ENCODE results near the gene ELP1.
"Not testable (repeated sequence)": the region's sequence is repeated elsewhere in the genome, so short reads cannot be mapped to it uniquely, and the experiment has no call there.

The ELP1 gene

GRCh38 chr9:108921200-108921599 is 12.7 kb downstream of the ELP1 start:
- no peak for DNase-seq

- DNase-seq, result not testable (repeated sequence)
Observed at GRCh38 chr9:108920401-108920800, 13.5 kb downstream of the ELP1 start.

- no peak for DNase-seq
Observed at GRCh38 chr9:108919517-108919916, 14.4 kb downstream of the ELP1 start.

DNA sequence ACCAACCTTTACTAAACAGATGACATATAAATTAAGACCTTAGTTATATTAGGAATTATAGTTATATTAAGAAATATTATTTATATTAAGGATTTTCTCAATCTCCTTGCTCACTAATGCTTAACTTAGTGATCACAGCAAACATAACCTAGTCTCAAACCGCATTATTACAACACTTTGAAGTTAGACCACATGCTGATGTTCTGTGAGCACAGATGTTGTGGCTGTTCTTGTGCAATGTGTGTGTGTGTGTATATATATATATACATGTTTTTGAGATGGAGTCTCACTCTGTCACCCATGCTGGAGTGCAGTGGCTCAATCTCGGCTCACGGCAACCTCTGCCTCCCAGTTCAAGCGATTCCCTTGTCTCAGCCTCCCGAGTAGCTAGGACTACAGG is 20.5 kb downstream of the ELP1 start:
- DNase-seq, result peak; percentile 1

GRCh38 chr9:108911820-108912219 is 22.1 kb downstream of the ELP1 start:
- DNase-seq, result no peak

DNA sequence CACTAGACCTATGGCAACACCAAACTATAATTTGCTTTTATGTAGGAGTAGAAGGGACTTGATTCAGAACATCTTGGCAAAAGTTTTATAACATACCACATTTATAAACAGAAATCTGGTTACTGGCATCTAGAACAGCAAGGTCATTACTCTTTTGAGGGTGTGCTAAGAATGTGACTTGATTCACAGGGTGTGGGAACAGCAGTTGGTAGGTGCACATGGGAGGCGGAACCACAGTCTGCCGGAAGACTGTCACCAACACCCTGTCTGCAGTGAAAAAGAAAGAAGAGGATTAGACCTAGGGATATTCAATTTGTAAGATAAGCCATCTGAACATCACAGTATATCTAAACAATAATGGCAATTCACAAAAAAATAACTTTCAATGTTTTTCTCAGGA is 23.0 kb downstream of the ELP1 start:
- no peak for DNase-seq

DNA sequence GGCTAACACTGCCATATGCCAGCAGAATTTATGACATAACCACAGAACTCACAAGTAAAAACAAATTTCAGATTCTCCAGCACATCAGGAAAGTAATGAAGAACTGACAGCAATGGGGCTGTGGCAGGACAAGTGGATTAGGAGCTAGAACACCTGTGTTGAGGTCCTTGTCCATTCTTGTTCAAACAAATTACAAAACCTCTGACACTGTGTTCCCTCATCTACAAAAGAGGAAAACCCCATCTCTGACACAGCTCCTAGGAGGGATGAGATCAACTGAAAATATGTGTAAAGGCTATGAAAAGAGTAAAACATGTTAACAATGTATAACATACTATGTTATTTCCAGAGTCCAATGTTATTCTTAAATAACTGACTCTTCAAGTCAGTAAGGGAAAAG is 23.5 kb downstream of the ELP1 start:
- DNase-seq, result no peak

- DNase-seq, result no peak
Observed at GRCh38 chr9:108905494-108905893, 28.4 kb downstream of the ELP1 start.

- no peak for DNase-seq
Observed at GRCh38 chr9:108904161-108904560, 29.8 kb downstream of the ELP1 start.

GRCh38 chr9:108903420-108904103 is 30.4 kb downstream of the ELP1 start:
- no peak for DNase-seq

DNA sequence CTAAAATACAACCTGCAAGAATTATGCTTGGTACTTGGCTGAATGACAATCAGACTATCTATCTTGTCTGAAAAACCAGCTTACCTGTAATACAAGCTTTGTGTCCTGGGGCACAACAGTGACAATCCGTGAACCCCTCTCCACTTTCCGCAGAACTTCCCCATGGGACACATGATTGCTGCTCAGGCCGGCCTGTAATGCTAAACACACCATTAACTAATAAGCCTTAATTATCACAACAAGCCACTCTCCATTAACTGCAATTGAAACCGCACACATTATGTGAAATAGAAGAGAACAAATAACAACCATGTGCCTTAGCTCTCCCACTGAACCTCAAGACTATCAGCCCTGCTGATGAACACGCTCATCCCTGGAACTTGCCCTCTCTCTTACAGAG is 33.7 kb downstream of the ELP1 start:
- DNase-seq, result no peak

DNA sequence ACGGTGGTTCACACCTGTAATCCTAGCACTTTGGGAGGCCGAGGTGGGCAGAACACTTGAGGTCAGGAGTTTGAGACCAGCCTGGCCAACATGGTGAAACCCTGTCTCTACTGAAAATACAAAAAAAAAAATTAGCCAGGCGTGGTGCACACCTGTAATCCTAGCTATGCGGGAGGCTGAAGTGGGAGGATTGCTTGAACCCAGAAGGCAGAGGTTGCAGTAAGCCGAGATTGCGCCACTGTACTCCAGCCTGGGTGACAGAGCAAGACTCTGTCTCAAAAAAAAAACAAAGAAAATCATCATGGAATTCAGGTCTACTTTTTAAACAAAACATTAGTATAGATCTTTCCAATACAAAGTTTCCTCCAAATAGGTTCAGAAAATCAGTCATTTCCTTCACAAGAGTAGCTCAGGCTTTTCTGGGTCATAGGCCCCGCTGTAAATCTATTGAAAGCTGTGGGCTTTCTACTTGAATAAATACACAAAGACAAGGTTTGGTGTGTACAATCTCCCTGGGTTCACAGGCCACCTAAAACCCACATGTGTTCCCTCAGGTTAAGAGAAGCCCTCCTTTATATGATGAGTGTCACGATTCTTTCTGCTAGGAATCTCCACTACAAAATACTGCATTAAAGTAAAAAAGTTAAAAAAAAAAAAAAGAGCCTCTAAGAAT is 34.8 kb downstream of the ELP1 start:
- not testable (repeated sequence) for DNase-seq

- no peak for DNase-seq
Observed at GRCh38 chr9:108897324-108898096, 36.4 kb downstream of the ELP1 start.

- no peak for DNase-seq
Observed at GRCh38 chr9:108894225-108894997, 39.5 kb downstream of the ELP1 start.

- DNase-seq, result peak; percentile 34
Observed at GRCh38 chr9:108889649-108890067, 44.3 kb downstream of the ELP1 start.

- DNase-seq, result not testable (repeated sequence)
Observed at GRCh38 chr9:108886594-108887271, 47.2 kb downstream of the ELP1 start.

DNA sequence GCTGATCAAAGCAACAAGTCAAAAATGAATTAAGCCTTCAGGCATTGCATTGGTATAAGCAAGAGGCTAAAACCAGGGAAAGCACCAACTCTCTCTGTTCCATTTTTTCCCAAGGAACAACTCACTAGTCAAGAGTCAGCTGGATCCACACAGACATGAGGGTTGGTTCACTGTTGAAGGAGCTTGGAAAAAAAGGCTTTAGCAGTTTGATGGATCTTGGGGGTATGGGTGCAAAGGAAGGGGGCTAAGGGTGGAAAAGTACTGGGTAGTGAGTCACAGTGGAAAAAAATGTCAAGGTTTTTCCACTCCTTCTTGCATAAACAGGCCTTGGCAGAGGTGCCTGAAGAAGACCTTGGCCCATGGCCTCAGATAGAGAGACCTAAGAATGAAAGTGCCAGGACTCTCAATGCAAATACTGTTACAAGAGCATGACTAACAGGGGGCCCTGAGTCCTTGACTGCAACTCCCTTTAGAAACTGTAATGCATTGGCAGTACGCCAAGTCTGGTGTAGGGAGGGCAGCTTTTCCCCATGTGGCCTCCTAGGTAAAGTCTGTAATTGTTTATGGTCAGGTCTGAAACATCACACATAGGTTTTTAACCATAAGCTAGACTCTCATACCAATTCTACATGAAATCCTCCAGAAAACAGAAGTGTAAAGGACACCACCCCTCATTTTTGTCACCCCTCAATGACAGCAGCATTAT is 48.1 kb downstream of the ELP1 start:
- DNase-seq, result peak; percentile 76

DNA sequence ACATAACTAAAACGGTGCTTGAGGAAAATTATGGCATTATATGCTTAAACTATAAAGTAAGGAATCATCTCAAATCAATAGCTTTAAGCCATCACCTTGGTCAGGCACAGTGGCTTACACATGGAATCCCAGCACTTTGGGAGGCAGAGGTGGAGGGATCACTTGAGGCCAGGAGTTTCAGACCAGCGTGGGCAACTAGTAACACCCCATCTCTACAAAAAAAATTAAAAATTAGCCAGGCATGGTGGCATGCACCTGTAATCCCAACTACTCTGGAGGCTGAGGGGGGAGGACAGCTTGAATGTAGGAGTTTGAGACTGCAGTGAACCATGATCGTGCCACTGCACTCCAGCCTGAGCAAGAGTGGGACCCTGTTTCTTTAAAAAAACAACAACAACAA is 49.2 kb downstream of the ELP1 start:
- DNase-seq, result no peak

GRCh38 chr9:108883085-108883484 is 50.8 kb downstream of the ELP1 start:
- DNase-seq, result no peak

- DNase-seq, result no peak
Observed at GRCh38 chr9:108882052-108882888, 51.7 kb downstream of the ELP1 start.

Data from fibroblast of upper back skin (primary cell).